HL-60 (cell line): ENCODE measurements around the gene ICAM5.

ENCODE experiments used
- CTCF ChIP-seq: IDR thresholded peaks from one replicate; pipeline ENCODE4 v1.5.1; 2011; ENCODE audit warnings: low read length, control low read depth, inconsistent platforms; ENCODE audit not compliant: insufficient read depth
- POLR2AphosphoS5 ChIP-seq: IDR thresholded peaks from 2 replicates; pipeline ENCODE4 v1.6.1; 2012; ENCODE audit warnings: low read depth
- TF ChIP-seq, protein P1 (sequence below): IDR thresholded peaks from 2 replicates; pipeline ENCODE4 v1.6.1; 2012; ENCODE audit warnings: low read depth; ENCODE audit not compliant: insufficient replicate concordance

GRCh38 chr19:10252707-10253106, 37.0 kb upstream of the ICAM5 start:
- no peak for TF ChIP-seq CTCF
- TF ChIP-seq POLR2AphosphoS5, result no peak
- TF ChIP-seq, protein P1, sequence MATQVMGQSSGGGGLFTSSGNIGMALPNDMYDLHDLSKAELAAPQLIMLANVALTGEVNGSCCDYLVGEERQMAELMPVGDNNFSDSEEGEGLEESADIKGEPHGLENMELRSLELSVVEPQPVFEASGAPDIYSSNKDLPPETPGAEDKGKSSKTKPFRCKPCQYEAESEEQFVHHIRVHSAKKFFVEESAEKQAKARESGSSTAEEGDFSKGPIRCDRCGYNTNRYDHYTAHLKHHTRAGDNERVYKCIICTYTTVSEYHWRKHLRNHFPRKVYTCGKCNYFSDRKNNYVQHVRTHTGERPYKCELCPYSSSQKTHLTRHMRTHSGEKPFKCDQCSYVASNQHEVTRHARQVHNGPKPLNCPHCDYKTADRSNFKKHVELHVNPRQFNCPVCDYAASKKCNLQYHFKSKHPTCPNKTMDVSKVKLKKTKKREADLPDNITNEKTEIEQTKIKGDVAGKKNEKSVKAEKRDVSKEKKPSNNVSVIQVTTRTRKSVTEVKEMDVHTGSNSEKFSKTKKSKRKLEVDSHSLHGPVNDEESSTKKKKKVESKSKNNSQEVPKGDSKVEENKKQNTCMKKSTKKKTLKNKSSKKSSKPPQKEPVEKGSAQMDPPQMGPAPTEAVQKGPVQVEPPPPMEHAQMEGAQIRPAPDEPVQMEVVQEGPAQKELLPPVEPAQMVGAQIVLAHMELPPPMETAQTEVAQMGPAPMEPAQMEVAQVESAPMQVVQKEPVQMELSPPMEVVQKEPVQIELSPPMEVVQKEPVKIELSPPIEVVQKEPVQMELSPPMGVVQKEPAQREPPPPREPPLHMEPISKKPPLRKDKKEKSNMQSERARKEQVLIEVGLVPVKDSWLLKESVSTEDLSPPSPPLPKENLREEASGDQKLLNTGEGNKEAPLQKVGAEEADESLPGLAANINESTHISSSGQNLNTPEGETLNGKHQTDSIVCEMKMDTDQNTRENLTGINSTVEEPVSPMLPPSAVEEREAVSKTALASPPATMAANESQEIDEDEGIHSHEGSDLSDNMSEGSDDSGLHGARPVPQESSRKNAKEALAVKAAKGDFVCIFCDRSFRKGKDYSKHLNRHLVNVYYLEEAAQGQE, result no peak
